Measurements from ENCODE around the gene NFATC1. TPM values are rescaled to one million over a fixed set of nuclear protein-coding genes. Genes with fewer than 3 reads are reported as not detected.

The NFATC1 gene
- polyA plus RNA-seq, 1 donor from 2014 or later: 0.37 TPM

- no peaks in the 10 kb centered on the region for H4K20me1 ChIP-seq (ENCODE audit: insufficient read depth)
- H3K27ac ChIP-seq (ENCODE audit: low read length): no peak overlapping the region
- H3K9ac ChIP-seq (ENCODE audit: low read length): no peak overlapping the region
- H3K27me3 ChIP-seq (ENCODE audit: insufficient read depth, low read depth, low read length): no peaks in the 10 kb centered on the region
- no peak overlapping the region for H3K4me3 ChIP-seq (ENCODE audit: low read length)
- no peak for TF ChIP-seq EZH2 (IDR thresholded peaks at IDR 0.05; ENCODE audit: borderline replicate concordance, insufficient read depth, low read length, poor library complexity, severe bottlenecking)
- TF ChIP-seq MXI1 (conservative IDR thresholded peaks at IDR 0.05; ENCODE audit: poor library complexity, severe bottlenecking): no peak
- TF ChIP-seq EP300 (conservative IDR thresholded peaks at IDR 0.05; ENCODE audit: poor library complexity, severe bottlenecking): no peak
- TF ChIP-seq POLR2AphosphoS5 (IDR thresholded peaks at IDR 0.05): no peak
- TF ChIP-seq TAF1 (IDR thresholded peaks at IDR 0.05; ENCODE audit: low read depth): no peak
- no peak for TF ChIP-seq RAD21 (conservative IDR thresholded peaks at IDR 0.05)
- no peak for TF ChIP-seq CTCF (IDR thresholded peaks at IDR 0.05; ENCODE audit: poor library complexity, severe bottlenecking)
- no peak for TF ChIP-seq REST (IDR thresholded peaks at IDR 0.05; ENCODE audit: borderline replicate concordance)
- no peak for TF ChIP-seq SMC3 (conservative IDR thresholded peaks at IDR 0.05; ENCODE audit: poor library complexity)
- no peak overlapping the region for H3K4me2 ChIP-seq (ENCODE audit: low read length)
- H3F3A ChIP-seq (ENCODE audit: insufficient read depth, low read length, poor library complexity, severe bottlenecking): no peaks in the 10 kb centered on the region
- no peaks in the 10 kb centered on the region for H3K79me2 ChIP-seq (replicated peaks; ENCODE audit: insufficient read depth, low read length)
- no peaks in the 10 kb centered on the region for H3K36me3 ChIP-seq (ENCODE audit: insufficient read depth, low read length)
- no peak overlapping the region for H2AFZ ChIP-seq (ENCODE audit: low read depth, low read length)
- H3K9me3 ChIP-seq (ENCODE audit: low read length): no peaks in the 10 kb centered on the region
- H3K9me2 ChIP-seq (ENCODE audit: insufficient read depth, low read length): no peaks in the 10 kb centered on the region
Measured at GRCh38 chr18:79446931-79447330, 51.2 kb downstream of the NFATC1 start.

GRCh38 chr18:79447703-79448367, 52.1 kb downstream of the NFATC1 start:
- H3K36me3 ChIP-seq (ENCODE audit: insufficient read depth, low read length): no peaks in the 10 kb centered on the region
- no peak overlapping the region for H3K9ac ChIP-seq (ENCODE audit: low read length)
- no peaks in the 10 kb centered on the region for H3F3A ChIP-seq (ENCODE audit: insufficient read depth, low read length, poor library complexity, severe bottlenecking)
- no peak for TF ChIP-seq CTCF (IDR thresholded peaks at IDR 0.05; ENCODE audit: poor library complexity, severe bottlenecking)
- no peak for TF ChIP-seq POLR2AphosphoS5 (IDR thresholded peaks at IDR 0.05)
- TF ChIP-seq EZH2 (IDR thresholded peaks at IDR 0.05; ENCODE audit: borderline replicate concordance, insufficient read depth, low read length, poor library complexity, severe bottlenecking): no peak
- no peak for TF ChIP-seq EP300 (conservative IDR thresholded peaks at IDR 0.05; ENCODE audit: poor library complexity, severe bottlenecking)
- no peak for TF ChIP-seq RAD21 (conservative IDR thresholded peaks at IDR 0.05)
- no peak for TF ChIP-seq REST (IDR thresholded peaks at IDR 0.05; ENCODE audit: borderline replicate concordance)
- no peak for TF ChIP-seq TAF1 (IDR thresholded peaks at IDR 0.05; ENCODE audit: low read depth)
- no peak for TF ChIP-seq SMC3 (conservative IDR thresholded peaks at IDR 0.05; ENCODE audit: poor library complexity)
- no peak for TF ChIP-seq MXI1 (conservative IDR thresholded peaks at IDR 0.05; ENCODE audit: poor library complexity, severe bottlenecking)
- H3K27me3 ChIP-seq (ENCODE audit: insufficient read depth, low read depth, low read length): no peaks in the 10 kb centered on the region
- no peaks in the 10 kb centered on the region for H3K9me2 ChIP-seq (ENCODE audit: insufficient read depth, low read length)
- no peak overlapping the region for H3K27ac ChIP-seq (ENCODE audit: low read length)
- H4K20me1 ChIP-seq (ENCODE audit: insufficient read depth): no peaks in the 10 kb centered on the region
- H3K79me2 ChIP-seq (replicated peaks; ENCODE audit: insufficient read depth, low read length): no peaks in the 10 kb centered on the region
- no peak overlapping the region for H2AFZ ChIP-seq (ENCODE audit: low read depth, low read length)
- no peak overlapping the region for H3K4me3 ChIP-seq (ENCODE audit: low read length)
- no peak overlapping the region for H3K4me2 ChIP-seq (ENCODE audit: low read length)
- no peaks in the 10 kb centered on the region for H3K9me3 ChIP-seq (ENCODE audit: low read length)
